ENCODE data around the gene FPR2. TPM values are rescaled to one million over a fixed set of nuclear protein-coding genes. Genes with fewer than 3 reads are reported as not detected.
"Not testable (repeated sequence)": the region's sequence is repeated elsewhere in the genome, so short reads cannot be mapped to it uniquely, and the experiment has no call there.

Gene FPR2
- total and polyA plus RNA-seq, 10 of the 15 experiments (the other 5 are each of a cell fraction or from before 2014, with no cell fraction given): not detected

- in situ Hi-C loops (cut with MboI); H2AFZ ChIP-seq (ENCODE audit: control insufficient read depth, low read depth, low read length); ATAC-seq; H3K36me3 ChIP-seq (ENCODE audit: control insufficient read depth in 2 of 2, insufficient read depth in 2 of 2, low read length in 1 of 2); BruUV-seq (replicated peaks); H3K4me3 ChIP-seq; H3K4me2 ChIP-seq (ENCODE audit: control insufficient read depth, insufficient read depth); POLR2A ChIA-PET; H3K27me3 ChIP-seq (replicated peaks in 1 of 2; ENCODE audit: control insufficient read depth in 2 of 2, insufficient read depth in 2 of 2, low read length in 1 of 2); H4K20me1 ChIP-seq (ENCODE audit: control insufficient read depth, insufficient read depth); H3K79me2 ChIP-seq (ENCODE audit: control insufficient read depth, insufficient read depth, low read length); intact Hi-C loops (cut with micrococcal nuclease; ENCODE audit: unreplicated experiment); DNase-seq (ENCODE audit: low read depth, low spot score); SMC1A ChIA-PET (ENCODE audit: uncharacterized antibody, unreplicated experiment); H3K27ac ChIP-seq (ENCODE audit: control insufficient read depth, insufficient read depth); H3K9me3 ChIP-seq (replicated peaks; ENCODE audit: control insufficient read depth, insufficient read depth, low read length); H3K4me1 ChIP-seq (ENCODE audit: control insufficient read depth, insufficient read depth, low read length); H3K9ac ChIP-seq (ENCODE audit: control insufficient read depth, insufficient read depth, low read length); FAIRE-seq: not testable (repeated sequence)
- ChIA-PET RAD21 (ENCODE audit: unreplicated experiment) (interaction anchor here (0.9 kb wide), 1 partner anchor 383 kb away, joined by 3 read pairs; the partner anchor contains the start of gene PPP2R1A), CTCF (interaction anchor here (0.6 to 2.7 kb wide), 3 partner anchors 29 to 212 kb away, joined by 4 to 10 read pairs (median 6); no protein-coding TSS in a partner anchor)
- 54% methylated on average over 5 of the region's 5 CpGs for whole genome bisulfite sequencing (ENCODE audit: insufficient coverage, insufficient replicate concordance, low lambda C conversion rate, missing lambda C conversion rate)
Observed at GRCh38 chr19:51806571-51806970, 45.6 kb downstream of the FPR2 start.

- Histone ChIP-seq H3K27me3 (replicated peaks in 1 of 2; ENCODE audit: control insufficient read depth in 2 of 2, insufficient read depth in 2 of 2, low read length in 1 of 2) (no peaks in the 10 kb centered on the region), H3K27ac (ENCODE audit: control insufficient read depth, insufficient read depth) (no peak overlapping the region), H3K9me3 (replicated peaks; ENCODE audit: control insufficient read depth, insufficient read depth, low read length) (no peaks in the 10 kb centered on the region; the same call in 1 of the 3 replicates), H3K4me2 (ENCODE audit: control insufficient read depth, insufficient read depth) (no peak overlapping the region), H3K36me3 (ENCODE audit: control insufficient read depth in 2 of 2, insufficient read depth in 2 of 2, low read length in 1 of 2) (no peaks in the 10 kb centered on the region), H3K9ac (ENCODE audit: control insufficient read depth, insufficient read depth, low read length) (no peak overlapping the region), H3K79me2 (ENCODE audit: control insufficient read depth, insufficient read depth, low read length) (no peaks in the 10 kb centered on the region), H2AFZ (ENCODE audit: control insufficient read depth, low read depth, low read length) (no peak overlapping the region), H4K20me1 (ENCODE audit: control insufficient read depth, insufficient read depth) (no peaks in the 10 kb centered on the region), H3K4me3 (no peak overlapping the region), H3K4me1 (ENCODE audit: control insufficient read depth, insufficient read depth, low read length) (no peaks in the 10 kb centered on the region)
- CTCF ChIA-PET: interaction anchor here (0.6 to 2.7 kb wide), 3 partner anchors 30 to 213 kb away, joined by 4 to 10 read pairs (median 6); no protein-coding TSS in a partner anchor
- ATAC-seq: no peak
- 39% methylated on average over 6 of the region's 6 CpGs for WGBS (ENCODE audit: insufficient coverage, insufficient replicate concordance, low lambda C conversion rate, missing lambda C conversion rate)
- intact Hi-C loops (cut with micrococcal nuclease; ENCODE audit: unreplicated experiment) (no loop called here), in situ Hi-C loops (cut with MboI) (no loop called here)
- DNase-seq (ENCODE audit: low read depth, low spot score): no peak
- RAD21 ChIA-PET (ENCODE audit: unreplicated experiment): interaction anchor here (0.9 kb wide), 1 partner anchor 382 kb away, joined by 3 read pairs; the partner anchor contains the start of gene PPP2R1A
- SMC1A ChIA-PET (ENCODE audit: uncharacterized antibody, unreplicated experiment): no interaction called here
- no peak for FAIRE-seq
- POLR2A ChIA-PET: no interaction called here
- no TSS peak for BruUV-seq (replicated peaks)
- TF ChIP-seq ZBED1 (IDR thresholded peaks at IDR 0.05; ENCODE audit: borderline replicate concordance) (no peak), SMAD1 (IDR thresholded peaks at IDR 0.05; ENCODE audit: low read depth, partially characterized antibody) (no peak), STAT1 (conservative IDR thresholded peaks at IDR 0.05) (no peak), BCLAF1 (IDR thresholded peaks at IDR 0.05) (no peak), JUNB (IDR thresholded peaks at IDR 0.05) (no peak), RAD21 (IDR thresholded peaks at IDR 0.05; ENCODE audit: insufficient read depth, low read depth, low read length) (no peak), SMAD5 (IDR thresholded peaks at IDR 0.05; ENCODE audit: low read depth) (no peak), CREB1 (IDR thresholded peaks at IDR 0.05; ENCODE audit: low read depth) (no peak), E2F4 (IDR thresholded peaks at IDR 0.05; ENCODE audit: low read depth, low read length) (no peak), NR2C1 (IDR thresholded peaks at IDR 0.05) (no peak), FOXK2 (IDR thresholded peaks at IDR 0.05) (no peak), TCF7 (IDR thresholded peaks at IDR 0.05; ENCODE audit: borderline replicate concordance) (no peak), ZNF384 (IDR thresholded peaks at IDR 0.05; ENCODE audit: borderline replicate concordance, low read depth, low read length) (no peak), POLR2AphosphoS5 (IDR thresholded peaks at IDR 0.05; ENCODE audit: low read length) (no peak), RBBP5 (conservative IDR thresholded peaks at IDR 0.05) (no peak)
Observed at GRCh38 chr19:51807111-51807701, 46.2 kb downstream of the FPR2 start.

Measured in GM12878 (cell line).